Stomach (tissue), 4 donors: Measurements from ENCODE around the gene NELL1.

Experiments used
- POLR2A ChIP-seq, 4 donors: fragments of 450-650 bp; IDR thresholded peaks; one replicate each; pipeline ENCODE4 v1.6.1; 2016; ENCODE audit warnings: antibody characterized with exemption in 4 of 4, control low read depth in 2 of 4, mild to moderate bottlenecking in 1 of 4, moderate library complexity in 1 of 4
- POLR2AphosphoS5 ChIP-seq, 3 donors: sonication (generic); formaldehyde crosslinking; IDR thresholded peaks; one replicate each; pipeline ENCODE4 v1.6.1; 2016; ENCODE audit warnings: antibody characterized with exemption in 3 of 3
- TF ChIP-seq, protein P1 (sequence below), 7 experiments: fragments of 450-650 bp in 4 of 7; fragments of 200-600 bp in 3 of 7; sonication (generic) in 3 of 7; IDR thresholded peaks; one replicate each; pipeline ENCODE4 v1.5.1; 2016 to 2019; ENCODE audit warnings: antibody characterized with exemption in 7 of 7, control low read depth in 2 of 7, mild to moderate bottlenecking in 1 of 7

DNA sequence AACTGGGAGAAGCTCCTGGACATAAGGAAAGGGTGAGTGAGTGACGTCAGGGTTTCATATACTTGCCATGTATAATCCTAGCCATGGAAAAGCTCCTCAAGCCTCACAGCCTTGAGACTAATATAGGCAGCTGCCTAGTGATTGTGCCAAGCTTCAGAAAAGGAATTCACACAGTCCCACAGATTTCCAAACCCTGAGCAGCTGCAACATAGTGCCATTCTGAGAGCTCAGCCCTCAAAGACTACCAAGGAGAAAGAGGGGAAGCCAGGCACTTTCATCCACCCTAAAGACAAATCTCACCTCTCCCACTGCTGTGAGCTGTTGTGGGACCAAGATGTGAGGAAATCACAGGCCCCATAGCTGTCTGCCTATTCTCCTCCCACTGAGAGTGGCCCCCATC, 815.6 kb downstream of the NELL1 start:
- TF ChIP-seq POLR2A (IDR thresholded peaks at IDR 0.05), result no peak
- TF ChIP-seq, protein P1, sequence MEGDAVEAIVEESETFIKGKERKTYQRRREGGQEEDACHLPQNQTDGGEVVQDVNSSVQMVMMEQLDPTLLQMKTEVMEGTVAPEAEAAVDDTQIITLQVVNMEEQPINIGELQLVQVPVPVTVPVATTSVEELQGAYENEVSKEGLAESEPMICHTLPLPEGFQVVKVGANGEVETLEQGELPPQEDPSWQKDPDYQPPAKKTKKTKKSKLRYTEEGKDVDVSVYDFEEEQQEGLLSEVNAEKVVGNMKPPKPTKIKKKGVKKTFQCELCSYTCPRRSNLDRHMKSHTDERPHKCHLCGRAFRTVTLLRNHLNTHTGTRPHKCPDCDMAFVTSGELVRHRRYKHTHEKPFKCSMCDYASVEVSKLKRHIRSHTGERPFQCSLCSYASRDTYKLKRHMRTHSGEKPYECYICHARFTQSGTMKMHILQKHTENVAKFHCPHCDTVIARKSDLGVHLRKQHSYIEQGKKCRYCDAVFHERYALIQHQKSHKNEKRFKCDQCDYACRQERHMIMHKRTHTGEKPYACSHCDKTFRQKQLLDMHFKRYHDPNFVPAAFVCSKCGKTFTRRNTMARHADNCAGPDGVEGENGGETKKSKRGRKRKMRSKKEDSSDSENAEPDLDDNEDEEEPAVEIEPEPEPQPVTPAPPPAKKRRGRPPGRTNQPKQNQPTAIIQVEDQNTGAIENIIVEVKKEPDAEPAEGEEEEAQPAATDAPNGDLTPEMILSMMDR (IDR thresholded peaks at IDR 0.05), result no peak
- no peak for TF ChIP-seq POLR2AphosphoS5 (IDR thresholded peaks at IDR 0.05)
